ENCODE measurements around the gene LIMS2.

Gene LIMS2

DNA sequence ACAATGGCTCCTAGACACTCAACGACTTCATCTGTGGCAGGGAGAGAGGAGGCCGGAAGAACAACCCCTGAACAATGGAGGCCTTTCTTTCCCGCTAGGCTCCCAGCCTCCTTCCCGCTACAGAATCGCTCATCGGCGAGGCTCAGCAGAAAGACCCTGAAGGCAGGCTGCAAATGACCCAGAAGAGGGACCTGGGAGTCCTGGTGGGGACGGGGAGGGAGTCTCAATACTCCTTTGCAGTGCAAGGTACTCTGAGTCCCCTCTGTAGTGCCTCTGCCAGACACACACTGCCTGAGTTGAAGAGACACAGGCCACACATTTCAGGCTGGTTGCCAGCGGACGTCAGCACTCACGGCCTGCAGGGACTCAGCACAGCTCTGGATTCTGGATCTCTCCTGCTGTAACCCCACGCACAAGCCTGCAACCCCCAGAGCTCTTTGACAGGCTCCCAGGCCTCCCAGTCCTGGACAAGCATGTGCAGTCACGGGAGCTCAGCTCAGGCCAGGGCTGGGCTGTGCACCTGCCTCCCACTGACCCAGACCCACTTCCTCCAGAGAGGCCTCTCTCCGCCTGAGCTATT is 23.3 kb downstream of the LIMS2 start:
- TF ChIP-seq, protein P1, sequence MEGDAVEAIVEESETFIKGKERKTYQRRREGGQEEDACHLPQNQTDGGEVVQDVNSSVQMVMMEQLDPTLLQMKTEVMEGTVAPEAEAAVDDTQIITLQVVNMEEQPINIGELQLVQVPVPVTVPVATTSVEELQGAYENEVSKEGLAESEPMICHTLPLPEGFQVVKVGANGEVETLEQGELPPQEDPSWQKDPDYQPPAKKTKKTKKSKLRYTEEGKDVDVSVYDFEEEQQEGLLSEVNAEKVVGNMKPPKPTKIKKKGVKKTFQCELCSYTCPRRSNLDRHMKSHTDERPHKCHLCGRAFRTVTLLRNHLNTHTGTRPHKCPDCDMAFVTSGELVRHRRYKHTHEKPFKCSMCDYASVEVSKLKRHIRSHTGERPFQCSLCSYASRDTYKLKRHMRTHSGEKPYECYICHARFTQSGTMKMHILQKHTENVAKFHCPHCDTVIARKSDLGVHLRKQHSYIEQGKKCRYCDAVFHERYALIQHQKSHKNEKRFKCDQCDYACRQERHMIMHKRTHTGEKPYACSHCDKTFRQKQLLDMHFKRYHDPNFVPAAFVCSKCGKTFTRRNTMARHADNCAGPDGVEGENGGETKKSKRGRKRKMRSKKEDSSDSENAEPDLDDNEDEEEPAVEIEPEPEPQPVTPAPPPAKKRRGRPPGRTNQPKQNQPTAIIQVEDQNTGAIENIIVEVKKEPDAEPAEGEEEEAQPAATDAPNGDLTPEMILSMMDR (IDR thresholded peaks at IDR 0.05): no peak

DNA sequence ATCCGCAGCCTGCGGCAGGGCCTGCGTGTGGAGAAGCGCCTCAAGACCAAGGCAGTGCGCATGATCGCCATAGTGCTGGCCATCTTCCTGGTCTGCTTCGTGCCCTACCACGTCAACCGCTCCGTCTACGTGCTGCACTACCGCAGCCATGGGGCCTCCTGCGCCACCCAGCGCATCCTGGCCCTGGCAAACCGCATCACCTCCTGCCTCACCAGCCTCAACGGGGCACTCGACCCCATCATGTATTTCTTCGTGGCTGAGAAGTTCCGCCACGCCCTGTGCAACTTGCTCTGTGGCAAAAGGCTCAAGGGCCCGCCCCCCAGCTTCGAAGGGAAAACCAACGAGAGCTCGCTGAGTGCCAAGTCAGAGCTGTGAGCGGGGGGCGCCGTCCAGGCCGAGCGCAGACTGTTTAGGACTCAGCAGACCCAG is 23.9 kb downstream of the LIMS2 start:
- TF ChIP-seq, protein P1 (IDR thresholded peaks at IDR 0.05): no peak

DNA sequence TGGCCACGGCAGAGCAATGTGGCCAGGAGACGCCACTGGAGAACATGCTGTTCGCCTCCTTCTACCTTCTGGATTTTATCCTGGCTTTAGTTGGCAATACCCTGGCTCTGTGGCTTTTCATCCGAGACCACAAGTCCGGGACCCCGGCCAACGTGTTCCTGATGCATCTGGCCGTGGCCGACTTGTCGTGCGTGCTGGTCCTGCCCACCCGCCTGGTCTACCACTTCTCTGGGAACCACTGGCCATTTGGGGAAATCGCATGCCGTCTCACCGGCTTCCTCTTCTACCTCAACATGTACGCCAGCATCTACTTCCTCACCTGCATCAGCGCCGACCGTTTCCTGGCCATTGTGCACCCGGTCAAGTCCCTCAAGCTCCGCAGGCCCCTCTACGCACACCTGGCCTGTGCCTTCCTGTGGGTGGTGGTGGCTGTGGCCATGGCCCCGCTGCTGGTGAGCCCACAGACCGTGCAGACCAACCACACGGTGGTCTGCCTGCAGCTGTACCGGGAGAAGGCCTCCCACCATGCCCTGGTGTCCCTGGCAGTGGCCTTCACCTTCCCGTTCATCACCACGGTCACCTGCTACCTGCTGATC is 24.4 kb downstream of the LIMS2 start:
- TF ChIP-seq, protein P1 (IDR thresholded peaks at IDR 0.05): no peak

DNA sequence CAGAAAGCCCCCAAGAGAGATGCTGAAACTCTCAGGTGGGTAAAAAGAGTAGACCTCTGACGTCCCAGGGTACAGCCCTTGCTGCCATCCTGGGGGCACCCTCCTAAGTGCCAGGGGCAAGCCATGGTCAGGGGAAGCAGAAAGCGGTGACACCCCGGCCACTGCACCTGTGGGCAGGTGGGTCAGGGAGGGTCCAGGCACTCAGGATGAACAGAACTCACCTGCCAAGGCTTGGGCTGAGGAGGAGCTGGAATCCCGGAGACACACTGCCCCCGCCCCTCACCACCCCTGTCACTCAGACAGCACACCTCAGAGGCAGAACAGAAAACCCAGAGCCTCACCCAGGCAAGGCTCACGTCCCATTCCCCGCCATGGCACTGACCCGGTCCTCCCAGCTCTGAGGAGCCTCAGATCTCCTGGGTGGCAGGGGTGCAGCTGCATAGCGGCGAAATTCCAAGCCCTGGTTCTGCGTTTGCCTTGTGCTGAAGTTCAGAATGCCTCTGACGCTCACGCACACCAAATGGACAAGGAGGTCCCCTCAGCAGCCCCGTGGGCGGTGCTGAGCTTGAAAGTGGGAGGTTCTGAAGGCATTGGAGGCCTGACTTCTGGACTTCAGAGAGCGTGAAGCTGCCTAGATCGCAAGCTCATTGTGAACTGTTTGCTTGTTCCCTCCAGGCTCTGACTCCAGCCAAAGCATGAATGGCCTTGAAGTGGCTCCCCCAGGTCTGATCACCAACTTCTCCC is 25.1 kb downstream of the LIMS2 start:
- TF ChIP-seq, protein P1 (IDR thresholded peaks at IDR 0.05): peak; percentile 37; the same call in 1 of the 2 replicates

DNA sequence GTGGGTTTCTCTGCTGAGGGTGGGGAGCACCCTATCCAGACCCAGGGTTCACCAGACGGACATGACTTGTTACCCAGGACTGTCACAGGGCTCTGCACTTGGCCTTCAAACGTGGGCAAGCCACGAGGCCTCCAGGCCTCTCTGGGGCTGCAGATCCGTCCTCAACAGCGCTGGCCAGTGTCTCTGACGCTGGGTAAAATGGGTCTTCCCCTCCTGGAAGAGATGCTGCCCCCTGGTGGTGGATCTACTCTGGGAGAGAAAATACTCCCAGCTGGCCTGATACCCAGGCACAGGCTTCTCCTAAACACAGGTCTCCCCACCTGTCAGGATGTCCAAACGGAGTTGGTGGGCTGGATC is 25.7 kb downstream of the LIMS2 start:
- TF ChIP-seq, protein P1 (IDR thresholded peaks at IDR 0.05): peak; percentile 65

DNA sequence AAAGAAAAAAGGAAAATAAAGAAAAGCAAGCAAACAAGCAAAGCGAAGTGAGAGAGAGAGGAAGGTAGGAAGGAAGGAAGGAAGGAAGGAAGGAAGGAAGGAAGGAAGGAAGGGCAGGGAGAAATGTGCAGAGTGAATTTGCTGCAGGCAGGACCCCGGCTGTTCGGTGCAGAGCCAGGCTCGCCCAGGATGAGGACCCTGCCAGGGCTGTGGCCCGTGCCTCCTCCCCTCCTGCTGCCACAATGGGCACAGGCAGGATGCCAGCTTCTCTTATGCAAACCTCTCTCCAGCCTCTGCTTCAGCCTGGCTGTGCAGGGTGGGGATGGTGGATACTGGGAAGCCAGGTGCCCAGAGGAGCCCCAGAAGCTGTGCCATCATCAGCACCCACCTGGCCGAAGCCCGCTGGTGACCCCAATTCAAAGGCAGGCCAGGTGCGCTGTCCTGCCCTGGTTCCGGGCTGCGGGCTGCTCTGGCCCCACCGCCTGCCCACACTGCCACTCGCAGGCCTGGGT is 26.2 kb downstream of the LIMS2 start:
- TF ChIP-seq, protein P1 (IDR thresholded peaks at IDR 0.05): no peak

DNA sequence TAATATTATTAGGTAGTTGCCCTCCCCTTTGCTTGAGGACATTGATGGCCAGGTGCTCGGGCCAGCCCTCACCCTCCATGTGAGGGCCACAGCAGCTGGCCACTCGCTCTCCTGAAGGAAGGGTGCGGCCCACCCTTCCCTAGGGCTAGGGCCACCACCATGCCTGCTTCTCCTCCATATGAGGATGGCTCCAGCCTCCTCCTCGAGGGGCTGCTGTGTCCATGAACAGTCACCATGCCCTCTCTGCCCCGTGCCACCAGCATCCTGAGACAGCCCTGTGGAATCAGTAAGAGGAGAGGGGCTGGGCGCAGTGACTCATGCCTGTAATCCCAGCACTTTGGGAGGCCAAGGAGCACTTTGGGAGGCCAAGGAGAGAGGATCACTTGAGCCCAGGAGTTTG is 27.0 kb downstream of the LIMS2 start:
- TF ChIP-seq, protein P1 (IDR thresholded peaks at IDR 0.05): no peak
